HG02870 (cell line): ENCODE data around the gene PPIP5K2.
"Not testable (repeated sequence)": the region's sequence is repeated elsewhere in the genome, so short reads cannot be mapped to it uniquely, and the experiment has no call there.

Source experiments
- ATAC-seq: cut with Tn5 transposase; IDR thresholded peaks from one replicate; pipeline ENCODE4 v1.9.1; 2021; ENCODE audit warnings: mild to moderate bottlenecking, moderate library complexity; ENCODE audit not compliant: unreplicated experiment

PPIP5K2 gene

GRCh38 chr5:103205991-103206700, 86.0 kb downstream of the PPIP5K2 start:
- no peak for ATAC-seq

GRCh38 chr5:103207011-103207410, 86.9 kb downstream of the PPIP5K2 start:
- no peak for ATAC-seq

- ATAC-seq: no peak
Observed at GRCh38 chr5:103207653-103208052, 87.6 kb downstream of the PPIP5K2 start.

GRCh38 chr5:103208460-103208859, 88.4 kb downstream of the PPIP5K2 start:
- no peak for ATAC-seq

- no peak for ATAC-seq
Observed at GRCh38 chr5:103209065-103209464, 89.0 kb downstream of the PPIP5K2 start.

GRCh38 chr5:103210952-103211351, 90.9 kb downstream of the PPIP5K2 start:
- ATAC-seq: no peak

GRCh38 chr5:103211576-103212561, 91.8 kb downstream of the PPIP5K2 start:
- ATAC-seq: peak; percentile 55

GRCh38 chr5:103216137-103216536, 96.0 kb downstream of the PPIP5K2 start:
- ATAC-seq: no peak

- no peak for ATAC-seq
Observed at GRCh38 chr5:103216697-103217096, 96.6 kb downstream of the PPIP5K2 start.

- ATAC-seq: no peak
Observed at GRCh38 chr5:103217101-103217500, 97.0 kb downstream of the PPIP5K2 start.

- no peak for ATAC-seq
Observed at GRCh38 chr5:103218164-103218563, 98.1 kb downstream of the PPIP5K2 start.

- ATAC-seq: not testable (repeated sequence)
Observed at GRCh38 chr5:103219074-103219473, 99.0 kb downstream of the PPIP5K2 start.

GRCh38 chr5:103223031-103223955, 103.2 kb downstream of the PPIP5K2 start:
- ATAC-seq: no peak

GRCh38 chr5:103224118-103224893, 104.2 kb downstream of the PPIP5K2 start:
- peak; percentile 84 for ATAC-seq

- ATAC-seq: no peak
Observed at GRCh38 chr5:103224894-103225246, 104.8 kb downstream of the PPIP5K2 start.

GRCh38 chr5:103228061-103228460, 108.0 kb downstream of the PPIP5K2 start:
- ATAC-seq: no peak

GRCh38 chr5:103228588-103228987, 108.5 kb downstream of the PPIP5K2 start:
- ATAC-seq: no peak

GRCh38 chr5:103232393-103232999, 112.4 kb downstream of the PPIP5K2 start:
- ATAC-seq: peak; percentile 80

GRCh38 chr5:103234239-103234975, 114.3 kb downstream of the PPIP5K2 start:
- ATAC-seq: no peak
